Lung (tissue), 12 donors: Measurements from ENCODE around the gene PUSL1. TPM values are rescaled to one million over a fixed set of nuclear protein-coding genes. Genes with fewer than 3 reads are reported as not detected.

ENCODE experiments used
- ATAC-seq: fragments of 200-7000 bp; cut with Tn5 transposase; one replicate; pipeline ENCODE4 v1.9.1; 2020; ENCODE audit warnings: moderate number of reproducible peaks; ENCODE audit not compliant: insufficient read depth, low FRiP score
- DNase-seq, 3 donors: peaks; one replicate each; pipeline ENCODE4 v3.0.0-alpha.2; 2013 to 2017
- H3K27ac ChIP-seq, 2 donors: one replicate each; pipeline ENCODE4 v1.5.1; 2013; ENCODE audit warnings: mild to moderate bottlenecking in 2 of 2, moderate library complexity in 2 of 2, control low read depth in 1 of 2, inconsistent platforms in 1 of 2, low read depth in 1 of 2, low read length in 1 of 2
- H3K27me3 ChIP-seq, 3 donors: one replicate each; pipeline ENCODE4 v1.5.1; 2013; ENCODE audit warnings: low read length in 2 of 3; ENCODE audit not compliant: control insufficient read depth in 3 of 3, insufficient read depth in 3 of 3
- H3K36me3 ChIP-seq, 4 donors: one replicate each; pipeline ENCODE4 v1.5.1; 2013; ENCODE audit warnings: low read length in 4 of 4, mild to moderate bottlenecking in 1 of 4, moderate library complexity in 1 of 4; ENCODE audit not compliant: control insufficient read depth in 4 of 4, insufficient read depth in 4 of 4
- H3K4me1 ChIP-seq, 5 donors: one replicate each; pipeline ENCODE4 v1.5.1; 2013; ENCODE audit warnings: low read length in 5 of 5, mild to moderate bottlenecking in 2 of 5, moderate library complexity in 1 of 5; ENCODE audit not compliant: control insufficient read depth in 5 of 5, insufficient read depth in 5 of 5
- H3K4me3 ChIP-seq: one replicate; pipeline ENCODE4 v1.5.1; 2013; ENCODE audit warnings: mild to moderate bottlenecking, control low read depth, moderate library complexity
- H3K9ac ChIP-seq, 2 donors: one replicate each; pipeline ENCODE4 v1.5.1; 2013; ENCODE audit warnings: low read length in 2 of 2, control low read depth in 1 of 2; ENCODE audit not compliant: insufficient read depth in 1 of 2
- H3K9me3 ChIP-seq, 4 donors: one replicate each; pipeline ENCODE4 v1.5.1; 2013; ENCODE audit warnings: low read length in 3 of 4, mild to moderate bottlenecking in 1 of 4, moderate library complexity in 1 of 4; ENCODE audit not compliant: control insufficient read depth in 4 of 4, insufficient read depth in 3 of 4
- WGBS, 2 donors: extraction: QIAGEN DNeasy Blood & Tissue Kit; methylation state at CpG; one replicate each; pipeline ENCODE4 v1.1.7; 2013; 5-methylcytosine and 5-hydroxymethylcytosine counted together
- polyA plus RNA-seq, 2 donors: library from polyadenylated mRNA; stranded (reverse); fragments of 200-250 nt; gene quantifications; one replicate each; pipeline ENCODE4 v1.2.1, GENCODE V29; 2013
- total RNA-seq, 2 donors: library from RNA; depleted of rRNA in 1 of 2; stranded (reverse); fragments of >200 nt in 1 of 2; gene quantifications; one replicate each; pipeline ENCODE4 v1.2.1, GENCODE V29; 2014 to 2021
- TF ChIP-seq, protein P1 (sequence below): IDR thresholded peaks from 2 replicates; pipeline ENCODE4 v1.5.1; 2012; ENCODE audit warnings: mild to moderate bottlenecking; ENCODE audit errors: control extremely low read depth, extremely low read depth
- donor health status: control.
- donor health status: control.
- donor health status: Bipolar disorder and iron deficiency.
- donor health status: healthy.
- donor health status: DM: yes; HTN: yes; CAD: no.

PUSL1 gene
- total and polyA plus RNA-seq, 4 donors = 11.3 to 23.7 (median 18.6) TPM

GRCh38 chr1:1293263-1294249 is 14.8 kb upstream of the PUSL1 start:
- H3K9ac ChIP-seq = no peak overlapping the region
- WGBS, 2 donors = 84 to 91% methylated on average over 85 to 94 of the region's 94 CpGs
- DNase-seq (peak in 1 of 3 donors; percentile 45), ATAC-seq (no peak)
- H3K4me3 ChIP-seq = no peak overlapping the region
- H3K27me3 ChIP-seq = no peaks in the 10 kb centered on the region
- peaks cover 0 to 23% (median 4%) of the 10 kb centered on the region in 4 donors for H3K36me3 ChIP-seq
- peaks cover 0 to 2% (median 0%) of the 10 kb centered on the region in 5 donors for H3K4me1 ChIP-seq
- TF ChIP-seq, protein P1, sequence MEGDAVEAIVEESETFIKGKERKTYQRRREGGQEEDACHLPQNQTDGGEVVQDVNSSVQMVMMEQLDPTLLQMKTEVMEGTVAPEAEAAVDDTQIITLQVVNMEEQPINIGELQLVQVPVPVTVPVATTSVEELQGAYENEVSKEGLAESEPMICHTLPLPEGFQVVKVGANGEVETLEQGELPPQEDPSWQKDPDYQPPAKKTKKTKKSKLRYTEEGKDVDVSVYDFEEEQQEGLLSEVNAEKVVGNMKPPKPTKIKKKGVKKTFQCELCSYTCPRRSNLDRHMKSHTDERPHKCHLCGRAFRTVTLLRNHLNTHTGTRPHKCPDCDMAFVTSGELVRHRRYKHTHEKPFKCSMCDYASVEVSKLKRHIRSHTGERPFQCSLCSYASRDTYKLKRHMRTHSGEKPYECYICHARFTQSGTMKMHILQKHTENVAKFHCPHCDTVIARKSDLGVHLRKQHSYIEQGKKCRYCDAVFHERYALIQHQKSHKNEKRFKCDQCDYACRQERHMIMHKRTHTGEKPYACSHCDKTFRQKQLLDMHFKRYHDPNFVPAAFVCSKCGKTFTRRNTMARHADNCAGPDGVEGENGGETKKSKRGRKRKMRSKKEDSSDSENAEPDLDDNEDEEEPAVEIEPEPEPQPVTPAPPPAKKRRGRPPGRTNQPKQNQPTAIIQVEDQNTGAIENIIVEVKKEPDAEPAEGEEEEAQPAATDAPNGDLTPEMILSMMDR = no peak
- H3K27ac ChIP-seq = no peak overlapping the region
- H3K9me3 ChIP-seq = no peaks in the 10 kb centered on the region

GRCh38 chr1:1294250-1294890 is 14.0 kb upstream of the PUSL1 start:
- Histone ChIP-seq H3K9ac (no peak overlapping the region), H3K9me3 (no peaks in the 10 kb centered on the region), H3K4me3 (no peak overlapping the region), H3K4me1 (peaks cover 0 to 5% (median 0%) of the 10 kb centered on the region in 5 donors), H3K27ac (no peak overlapping the region), H3K36me3 (peaks cover 0 to 23% (median 4%) of the 10 kb centered on the region in 4 donors), H3K27me3 (no peaks in the 10 kb centered on the region)
- WGBS, 2 donors = 89 to 95% methylated on average over 57 to 58 of the region's 58 CpGs
- ATAC-seq (no peak), DNase-seq (no peak)
- TF ChIP-seq, protein P1 = no peak

DNA sequence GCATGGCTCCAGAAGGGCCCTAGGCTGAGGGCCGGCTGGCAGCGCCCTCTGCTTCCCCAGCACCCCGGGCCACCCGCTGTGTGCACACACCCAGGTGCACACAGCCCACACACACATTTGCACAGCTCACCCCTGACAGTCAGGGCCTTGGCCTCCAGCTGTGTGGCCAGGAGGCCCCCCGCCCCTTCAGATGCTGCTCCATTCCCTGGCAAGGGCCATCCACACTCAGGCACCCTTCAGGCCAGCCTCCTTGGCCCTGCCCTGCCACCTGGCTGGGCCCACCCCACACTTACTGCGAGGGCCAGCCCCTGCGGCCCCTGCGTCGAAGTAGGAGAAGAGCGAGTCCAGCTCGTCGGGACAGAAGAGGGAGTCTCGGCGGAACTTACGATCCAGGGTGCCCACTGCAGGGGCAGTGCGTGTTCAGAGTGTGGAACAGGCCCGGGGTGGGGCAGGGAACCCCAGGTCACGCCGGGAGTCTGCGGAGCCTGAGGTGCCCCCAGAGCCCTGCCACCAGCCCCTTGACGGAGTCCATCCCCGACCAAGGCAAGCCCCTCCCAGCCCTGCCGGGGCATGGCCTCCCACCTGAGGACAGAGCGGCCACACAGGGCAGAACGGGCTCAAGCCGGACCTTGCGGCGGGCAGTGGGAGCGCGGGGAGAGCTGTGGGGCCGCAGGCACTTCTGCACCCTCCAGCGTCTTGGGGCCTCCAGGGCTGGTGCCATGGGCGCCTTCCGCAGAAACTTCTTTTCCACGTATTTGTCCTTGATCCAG is 13.1 kb upstream of the PUSL1 start:
- DNase-seq (no peak), ATAC-seq (no peak)
- Histone ChIP-seq H3K4me1 (peaks cover 0 to 5% (median 0%) of the 10 kb centered on the region in 5 donors), H3K36me3 (peaks cover 0 to 25% (median 4%) of the 10 kb centered on the region in 4 donors), H3K27me3 (no peaks in the 10 kb centered on the region), H3K27ac (no peak overlapping the region), H3K4me3 (no peak overlapping the region), H3K9me3 (no peaks in the 10 kb centered on the region), H3K9ac (no peak overlapping the region)
- WGBS, 2 donors = 95 to 98% methylated on average over 33 to 35 of the region's 35 CpGs
- TF ChIP-seq, protein P1 = no peak
